ENCODE data around the gene LAMA3.

Gene LAMA3

DNA sequence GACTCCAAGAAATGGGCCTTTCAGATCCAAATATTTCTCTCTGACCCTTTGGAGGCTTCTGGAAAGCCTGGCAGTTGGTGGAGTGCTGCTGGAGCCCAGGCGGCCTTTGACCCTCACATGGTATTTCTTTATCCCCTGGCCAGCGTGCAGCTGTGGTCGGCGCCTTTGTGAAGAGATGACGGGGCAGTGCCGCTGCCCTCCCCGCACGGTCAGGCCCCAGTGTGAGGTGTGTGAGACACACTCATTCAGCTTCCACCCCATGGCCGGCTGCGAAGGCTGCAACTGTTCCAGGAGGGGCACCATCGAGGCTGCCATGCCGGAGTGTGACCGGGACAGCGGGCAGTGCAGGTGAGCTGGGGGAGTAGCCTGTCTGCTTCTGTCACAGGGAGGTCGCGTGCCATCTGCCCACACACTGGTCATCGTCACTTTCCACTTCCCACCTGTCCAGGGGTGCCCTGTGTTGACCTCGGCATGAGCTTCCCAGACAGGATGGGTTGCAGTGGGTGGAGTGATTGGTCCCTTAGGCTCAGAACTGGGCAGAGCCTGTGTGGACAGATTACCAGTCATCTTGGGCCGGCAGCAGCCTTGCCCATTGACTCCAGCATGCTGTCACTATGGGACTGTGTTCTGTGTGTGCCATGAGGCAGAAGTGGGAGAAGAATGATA, 158.2 kb downstream of the LAMA3 start:
- H3K9me3 Mint-ChIP-seq: no peaks in the 10 kb centered on the region
- no peaks in the 10 kb centered on the region for H3K36me3 Mint-ChIP-seq (ENCODE audit: low read depth)
- peaks cover 1% of the 10 kb centered on the region for H3K27me3 Mint-ChIP-seq
- H3K4me3 Mint-ChIP-seq: no peak overlapping the region
- intact Hi-C loops (cut with micrococcal nuclease): no loop called here
- H3K4me1 Mint-ChIP-seq (ENCODE audit: low read depth): peaks cover 7% of the 10 kb centered on the region
- no peak overlapping the region for H3K27ac Mint-ChIP-seq

GRCh38 chr18:23849141-23849540, 159.9 kb downstream of the LAMA3 start:
- Mint-ChIP-seq H3K4me3 (no peak overlapping the region), H3K27ac (no peak overlapping the region), H3K4me1 (ENCODE audit: low read depth) (peaks cover 10% of the 10 kb centered on the region), H3K36me3 (ENCODE audit: low read depth) (no peaks in the 10 kb centered on the region), H3K9me3 (no peaks in the 10 kb centered on the region), H3K27me3 (peaks cover 1% of the 10 kb centered on the region)
- intact Hi-C loops (cut with micrococcal nuclease): no loop called here

- Mint-ChIP-seq H3K27ac (no peak overlapping the region), H3K9me3 (no peaks in the 10 kb centered on the region), H3K36me3 (ENCODE audit: low read depth) (no peaks in the 10 kb centered on the region), H3K4me1 (ENCODE audit: low read depth) (peaks cover 11% of the 10 kb centered on the region), H3K27me3 (peaks cover 1% of the 10 kb centered on the region), H3K4me3 (no peak overlapping the region)
- intact Hi-C loops (cut with micrococcal nuclease): no loop called here
Measured at GRCh38 chr18:23850215-23850614, 161.0 kb downstream of the LAMA3 start.

- H3K4me3 Mint-ChIP-seq: no peak overlapping the region
- peaks cover 1% of the 10 kb centered on the region for H3K27me3 Mint-ChIP-seq
- H3K36me3 Mint-ChIP-seq (ENCODE audit: low read depth): no peaks in the 10 kb centered on the region
- H3K4me1 Mint-ChIP-seq (ENCODE audit: low read depth): peaks cover 11% of the 10 kb centered on the region
- H3K9me3 Mint-ChIP-seq: no peaks in the 10 kb centered on the region
- intact Hi-C loops (cut with micrococcal nuclease): no loop called here
- H3K27ac Mint-ChIP-seq: no peak overlapping the region
Measured at GRCh38 chr18:23851470-23852002, 162.3 kb downstream of the LAMA3 start.

- peaks cover 11% of the 10 kb centered on the region for H3K4me1 Mint-ChIP-seq (ENCODE audit: low read depth)
- H3K27ac Mint-ChIP-seq: no peak overlapping the region
- H3K9me3 Mint-ChIP-seq: no peaks in the 10 kb centered on the region
- H3K36me3 Mint-ChIP-seq (ENCODE audit: low read depth): no peaks in the 10 kb centered on the region
- H3K27me3 Mint-ChIP-seq: peaks cover 1% of the 10 kb centered on the region
- no peak overlapping the region for H3K4me3 Mint-ChIP-seq
- intact Hi-C loops (cut with micrococcal nuclease): no loop called here
Measured at GRCh38 chr18:23852236-23853045, 163.2 kb downstream of the LAMA3 start.

- Mint-ChIP-seq H3K27me3 (peaks cover 1% of the 10 kb centered on the region), H3K9me3 (no peaks in the 10 kb centered on the region), H3K27ac (no peak overlapping the region), H3K36me3 (ENCODE audit: low read depth) (no peaks in the 10 kb centered on the region), H3K4me3 (no peak overlapping the region), H3K4me1 (ENCODE audit: low read depth) (peaks cover 11% of the 10 kb centered on the region)
- intact Hi-C loops (cut with micrococcal nuclease): no loop called here
Measured at GRCh38 chr18:23853448-23854195, 164.4 kb downstream of the LAMA3 start.

- intact Hi-C loops (cut with micrococcal nuclease): no loop called here
- Mint-ChIP-seq H3K27me3 (peaks cover 1% of the 10 kb centered on the region), H3K36me3 (ENCODE audit: low read depth) (no peaks in the 10 kb centered on the region), H3K4me3 (no peak overlapping the region), H3K4me1 (ENCODE audit: low read depth) (peaks cover 20% of the 10 kb centered on the region), H3K9me3 (no peaks in the 10 kb centered on the region), H3K27ac (no peak overlapping the region)
Measured at GRCh38 chr18:23855721-23856120, 166.5 kb downstream of the LAMA3 start.

DNA sequence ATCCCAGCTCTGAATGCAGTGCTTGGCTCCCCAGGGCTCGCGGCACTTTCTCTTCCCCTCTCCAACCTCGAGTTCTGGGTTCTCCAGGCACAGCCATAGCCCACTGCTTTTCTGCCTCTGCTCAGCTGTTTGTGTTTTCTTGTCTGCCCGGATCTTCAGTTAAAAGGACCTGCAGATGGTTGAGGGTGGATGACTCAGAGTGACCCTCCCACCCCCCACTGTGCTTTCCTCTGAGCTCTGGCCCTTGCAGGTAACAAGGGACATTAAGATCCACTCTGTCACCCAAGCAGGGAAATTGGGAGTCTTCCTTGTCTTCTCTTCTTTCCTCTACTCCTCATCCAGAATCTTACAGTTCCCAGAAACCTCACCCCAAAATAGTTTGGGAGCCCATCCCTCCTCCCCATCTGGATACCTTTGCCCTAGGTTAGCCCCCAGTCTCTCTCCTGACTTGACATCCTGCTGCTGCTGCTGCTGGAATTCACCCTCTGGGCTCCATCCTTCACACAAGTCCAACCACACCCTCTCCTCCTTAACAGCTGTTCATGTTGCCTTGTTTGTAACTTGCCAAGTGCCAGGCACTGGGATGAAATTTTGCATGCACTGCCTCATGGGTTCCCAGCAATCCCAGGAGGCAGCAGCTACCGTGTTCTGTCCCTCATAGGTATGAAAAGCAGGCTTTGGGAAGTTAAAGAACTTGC, 167.4 kb downstream of the LAMA3 start:
- Mint-ChIP-seq H3K27ac (no peak overlapping the region), H3K36me3 (ENCODE audit: low read depth) (no peaks in the 10 kb centered on the region), H3K27me3 (no peaks in the 10 kb centered on the region), H3K4me3 (no peak overlapping the region), H3K9me3 (no peaks in the 10 kb centered on the region), H3K4me1 (ENCODE audit: low read depth) (peaks cover 22% of the 10 kb centered on the region)
- intact Hi-C loops (cut with micrococcal nuclease): no loop called here

GRCh38 chr18:23857164-23857552, 167.9 kb downstream of the LAMA3 start:
- H3K27me3 Mint-ChIP-seq: no peaks in the 10 kb centered on the region
- peaks cover 27% of the 10 kb centered on the region for H3K4me1 Mint-ChIP-seq (ENCODE audit: low read depth)
- H3K9me3 Mint-ChIP-seq: no peaks in the 10 kb centered on the region
- no peaks in the 10 kb centered on the region for H3K36me3 Mint-ChIP-seq (ENCODE audit: low read depth)
- no peak overlapping the region for H3K27ac Mint-ChIP-seq
- intact Hi-C loops (cut with micrococcal nuclease): no loop called here
- no peak overlapping the region for H3K4me3 Mint-ChIP-seq

GRCh38 chr18:23857756-23858155, 168.5 kb downstream of the LAMA3 start:
- no peaks in the 10 kb centered on the region for H3K9me3 Mint-ChIP-seq
- no peaks in the 10 kb centered on the region for H3K27me3 Mint-ChIP-seq
- H3K4me1 Mint-ChIP-seq (ENCODE audit: low read depth): peaks cover 29% of the 10 kb centered on the region
- no peak overlapping the region for H3K27ac Mint-ChIP-seq
- intact Hi-C loops (cut with micrococcal nuclease): no loop called here
- H3K36me3 Mint-ChIP-seq (ENCODE audit: low read depth): no peaks in the 10 kb centered on the region
- H3K4me3 Mint-ChIP-seq: no peak overlapping the region

GRCh38 chr18:23859466-23860336, 170.4 kb downstream of the LAMA3 start:
- H3K4me3 Mint-ChIP-seq: no peak overlapping the region
- no peak overlapping the region for H3K27ac Mint-ChIP-seq
- intact Hi-C loops (cut with micrococcal nuclease): no loop called here
- H3K27me3 Mint-ChIP-seq: no peaks in the 10 kb centered on the region
- H3K36me3 Mint-ChIP-seq (ENCODE audit: low read depth): no peaks in the 10 kb centered on the region
- H3K4me1 Mint-ChIP-seq (ENCODE audit: low read depth): peaks cover 28% of the 10 kb centered on the region
- no peaks in the 10 kb centered on the region for H3K9me3 Mint-ChIP-seq

DNA sequence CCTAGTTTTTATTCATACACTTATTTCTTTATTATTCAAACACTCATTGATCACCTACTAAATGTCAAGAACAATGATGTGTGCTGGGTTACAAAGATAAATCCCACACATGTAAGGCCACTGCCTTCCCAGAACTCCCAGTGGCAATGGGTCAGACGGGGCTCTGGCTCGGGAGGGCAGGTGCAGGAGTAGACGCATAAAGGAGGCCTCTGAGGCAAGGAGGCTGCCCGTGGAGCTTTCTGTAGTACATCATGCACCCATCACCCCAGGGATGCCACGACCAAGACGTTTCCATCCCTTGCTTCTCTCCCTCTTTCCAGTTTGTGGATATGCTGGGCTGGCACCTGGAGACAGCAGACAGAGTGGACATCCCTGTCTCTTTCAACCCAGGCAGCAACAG, 172.1 kb downstream of the LAMA3 start:
- no peaks in the 10 kb centered on the region for H3K27me3 Mint-ChIP-seq
- H3K4me1 Mint-ChIP-seq (ENCODE audit: low read depth): peaks cover 28% of the 10 kb centered on the region
- no peaks in the 10 kb centered on the region for H3K9me3 Mint-ChIP-seq
- intact Hi-C loops (cut with micrococcal nuclease): no loop called here
- no peaks in the 10 kb centered on the region for H3K36me3 Mint-ChIP-seq (ENCODE audit: low read depth)
- H3K27ac Mint-ChIP-seq: no peak overlapping the region
- H3K4me3 Mint-ChIP-seq: no peak overlapping the region

All from dendritic cell treated with granulocyte-macrophage colony-stimulating factor and Interleukin-4, amounts not matched to agents 40 ng/mL and 50 ng/mL, for 4 days (primary cell).